HEK293T (cell line): ENCODE results near the gene ZNF398.

ENCODE experiments used
- ARNT ChIP-seq: fragments of 450-650 bp; IDR thresholded peaks from 2 replicates; pipeline ENCODE4 v1.6.1; 2017; ENCODE audit warnings: mild to moderate bottlenecking
- BHLHE40 ChIP-seq: fragments of 450-650 bp; IDR thresholded peaks from 2 replicates; pipeline ENCODE4 v1.6.1; 2016; ENCODE audit warnings: mild to moderate bottlenecking, moderate library complexity, borderline replicate concordance
- FOXA1 ChIP-seq: fragments of 450-650 bp; IDR thresholded peaks from 2 replicates; pipeline ENCODE4 v1.6.1; 2016; ENCODE audit warnings: mild to moderate bottlenecking
- FOXK2 ChIP-seq: fragments of 450-650 bp; IDR thresholded peaks from 2 replicates; pipeline ENCODE4 v1.6.1; 2016; ENCODE audit warnings: mild to moderate bottlenecking
- FOXM1 ChIP-seq: fragments of 450-650 bp; IDR thresholded peaks from 2 replicates; pipeline ENCODE4 v1.6.1; 2017; ENCODE audit warnings: mild to moderate bottlenecking, borderline replicate concordance
- L3MBTL2 ChIP-seq: fragments of 450-650 bp; conservative IDR thresholded peaks from 2 replicates; pipeline ENCODE4 v1.6.1; 2016; ENCODE audit warnings: mild to moderate bottlenecking
- LEF1 ChIP-seq: fragments of 450-650 bp; IDR thresholded peaks from 2 replicates; pipeline ENCODE4 v1.6.1; 2017; ENCODE audit warnings: mild to moderate bottlenecking, borderline replicate concordance
- NFRKB ChIP-seq: fragments of 450-650 bp; IDR thresholded peaks from 2 replicates; pipeline ENCODE4 v1.6.1; 2016; ENCODE audit warnings: mild to moderate bottlenecking, moderate library complexity
- PKNOX1 ChIP-seq: fragments of 450-650 bp; IDR thresholded peaks from 2 replicates; pipeline ENCODE4 v1.6.1; 2016
- SP1 ChIP-seq: fragments of 450-650 bp; IDR thresholded peaks from 2 replicates; pipeline ENCODE4 v1.6.1; 2017
- SUZ12 ChIP-seq: fragments of 450-650 bp; IDR thresholded peaks from 2 replicates; pipeline ENCODE4 v1.6.1; 2016; ENCODE audit warnings: mild to moderate bottlenecking

- TF ChIP-seq PKNOX1 (no peak), L3MBTL2 (no peak), ARNT (no peak), SP1 (no peak), BHLHE40 (no peak), FOXK2 (no peak), SUZ12 (no peak), LEF1 (no peak), FOXM1 (no peak), NFRKB (no peak), FOXA1 (no peak)
Observed at GRCh38 chr7:149109969-149110368, 37.3 kb upstream of the ZNF398 start.
